Measurements from ENCODE around the gene WNT16. TPM values are rescaled to one million over a fixed set of nuclear protein-coding genes. Genes with fewer than 3 reads are reported as not detected.
"Not testable (repeated sequence)": the region's sequence is repeated elsewhere in the genome, so short reads cannot be mapped to it uniquely, and the experiment has no call there.

Gene WNT16, protein sequence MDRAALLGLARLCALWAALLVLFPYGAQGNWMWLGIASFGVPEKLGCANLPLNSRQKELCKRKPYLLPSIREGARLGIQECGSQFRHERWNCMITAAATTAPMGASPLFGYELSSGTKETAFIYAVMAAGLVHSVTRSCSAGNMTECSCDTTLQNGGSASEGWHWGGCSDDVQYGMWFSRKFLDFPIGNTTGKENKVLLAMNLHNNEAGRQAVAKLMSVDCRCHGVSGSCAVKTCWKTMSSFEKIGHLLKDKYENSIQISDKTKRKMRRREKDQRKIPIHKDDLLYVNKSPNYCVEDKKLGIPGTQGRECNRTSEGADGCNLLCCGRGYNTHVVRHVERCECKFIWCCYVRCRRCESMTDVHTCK
- not detected in 2 replicates for total RNA-seq

DNA sequence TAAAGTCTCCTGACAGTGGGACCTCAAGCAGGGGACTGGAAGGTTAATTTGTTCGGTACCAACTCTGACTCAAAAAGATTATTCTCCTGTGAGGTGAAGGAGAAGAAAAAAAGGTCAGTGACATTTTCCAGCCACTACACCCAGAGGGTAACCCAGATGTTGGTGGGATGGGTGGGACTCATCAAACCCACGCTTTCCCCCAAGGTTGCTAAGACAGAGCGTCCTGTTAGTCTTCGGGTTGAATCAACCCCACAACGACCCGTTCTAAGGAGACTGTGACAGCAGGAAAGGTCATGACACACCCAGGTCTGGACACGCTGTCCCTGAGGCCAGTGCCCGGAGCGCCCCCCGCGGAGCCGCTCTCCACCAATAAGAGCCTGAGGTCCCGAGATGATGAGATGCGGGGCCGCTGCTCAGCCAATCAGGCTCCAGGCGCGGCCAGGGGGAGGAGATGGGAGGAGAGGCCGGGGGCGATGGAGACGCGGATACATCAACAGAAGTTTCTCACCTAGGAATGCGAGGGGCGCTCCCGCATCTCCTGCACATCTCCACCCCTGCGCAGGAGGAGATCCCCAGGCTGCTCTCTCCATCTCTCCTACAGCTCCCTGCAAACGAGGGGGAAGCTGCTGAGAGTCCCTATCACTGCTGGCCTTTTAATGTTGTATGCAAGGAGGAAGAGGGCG is at the start of gene WNT16:
TSS of gene WNT16 (plus strand) at position 493 of the 683 bp plus-strand sequence. CDS start 293 bp downstream, outside the sequence.
- no peaks in the 10 kb centered on the region for H3K9me3 Mint-ChIP-seq
- H3K4me1 Mint-ChIP-seq (ENCODE audit: low read depth): peaks cover 21% of the 10 kb centered on the region
- peak within 1 kb of the TSS; percentile 68 for H3K4me3 Mint-ChIP-seq
- H3K36me3 Mint-ChIP-seq (ENCODE audit: low read depth): no peaks in the 10 kb centered on the region
- H3K27me3 Mint-ChIP-seq (ENCODE audit: insufficient read depth): peaks cover 43% of the 10 kb centered on the region
- DNase-seq (ENCODE audit: low spot score): no peak
- intact Hi-C loops (cut with micrococcal nuclease): no loop called here
- no peak within 1 kb of the TSS for H3K27ac Mint-ChIP-seq

DNA sequence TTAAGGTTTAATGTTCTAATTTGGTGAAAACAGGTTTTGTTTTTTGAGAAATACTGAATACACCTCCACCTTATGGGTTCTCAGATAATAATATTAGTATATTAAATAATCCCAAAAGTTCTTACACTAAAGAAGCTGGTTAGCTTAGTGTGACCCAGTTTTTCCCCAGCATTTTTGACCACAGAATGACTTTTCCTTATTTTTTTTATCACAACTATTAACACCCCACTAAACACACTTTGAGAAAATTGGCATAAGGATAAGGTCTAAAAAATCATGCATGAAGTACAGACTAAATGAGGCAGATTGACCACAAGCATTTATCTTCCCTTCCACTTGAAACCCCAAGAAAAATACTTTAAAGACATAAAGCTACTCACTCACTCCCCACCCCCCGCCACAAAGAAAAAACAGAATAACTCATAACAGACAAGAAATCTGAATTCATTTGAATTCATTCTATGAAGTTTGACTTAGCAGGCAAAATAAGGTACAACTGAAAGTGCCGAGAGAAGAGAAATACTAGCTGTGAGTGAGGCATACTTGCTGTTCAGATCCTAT is 49.7 kb upstream of the WNT16 start:
- DNase-seq (ENCODE audit: low spot score): no peak
- H3K4me3 Mint-ChIP-seq: no peak overlapping the region
- H3K27me3 Mint-ChIP-seq (ENCODE audit: insufficient read depth): peaks cover 8% of the 10 kb centered on the region
- peaks cover under 1% of the 10 kb centered on the region for H3K9me3 Mint-ChIP-seq
- H3K36me3 Mint-ChIP-seq (ENCODE audit: low read depth): no peaks in the 10 kb centered on the region
- H3K4me1 Mint-ChIP-seq (ENCODE audit: low read depth): peaks cover 18% of the 10 kb centered on the region
- intact Hi-C loops (cut with micrococcal nuclease): loop anchor here (1.0 to 5.0 kb wide), 4 partner anchors 158 to 328 kb away; partner anchors contain the start of gene ING3
- H3K27ac Mint-ChIP-seq: no peak overlapping the region

DNA sequence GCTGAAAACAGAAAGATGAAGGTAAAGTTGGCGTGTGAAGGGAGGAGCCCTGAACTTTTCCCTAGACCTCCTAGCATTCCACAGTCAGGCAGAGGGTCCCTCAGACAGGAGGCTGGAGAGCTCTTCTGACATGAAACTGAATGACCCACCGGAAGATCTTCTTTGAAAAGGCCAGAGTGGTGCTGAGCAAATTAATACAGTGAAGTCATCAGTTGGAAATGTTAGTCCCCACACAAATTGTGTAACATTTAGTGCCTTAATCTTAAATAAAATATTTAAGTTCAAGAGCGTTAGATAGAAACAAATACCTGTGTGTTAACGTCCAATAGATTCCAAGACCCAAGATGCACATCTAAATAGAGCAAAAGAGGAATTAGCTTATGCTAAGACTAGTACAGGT is 49.0 kb upstream of the WNT16 start:
- no peak overlapping the region for H3K27ac Mint-ChIP-seq
- intact Hi-C loops (cut with micrococcal nuclease): loop anchor here (1.0 to 5.0 kb wide), 4 partner anchors 157 to 329 kb away; partner anchors contain the start of gene ING3
- peaks cover 9% of the 10 kb centered on the region for H3K27me3 Mint-ChIP-seq (ENCODE audit: insufficient read depth)
- H3K4me3 Mint-ChIP-seq: no peak overlapping the region
- no peak for DNase-seq (ENCODE audit: low spot score)
- peaks cover 18% of the 10 kb centered on the region for H3K4me1 Mint-ChIP-seq (ENCODE audit: low read depth)
- H3K36me3 Mint-ChIP-seq (ENCODE audit: low read depth): no peaks in the 10 kb centered on the region
- H3K9me3 Mint-ChIP-seq: peaks cover 6% of the 10 kb centered on the region

DNA sequence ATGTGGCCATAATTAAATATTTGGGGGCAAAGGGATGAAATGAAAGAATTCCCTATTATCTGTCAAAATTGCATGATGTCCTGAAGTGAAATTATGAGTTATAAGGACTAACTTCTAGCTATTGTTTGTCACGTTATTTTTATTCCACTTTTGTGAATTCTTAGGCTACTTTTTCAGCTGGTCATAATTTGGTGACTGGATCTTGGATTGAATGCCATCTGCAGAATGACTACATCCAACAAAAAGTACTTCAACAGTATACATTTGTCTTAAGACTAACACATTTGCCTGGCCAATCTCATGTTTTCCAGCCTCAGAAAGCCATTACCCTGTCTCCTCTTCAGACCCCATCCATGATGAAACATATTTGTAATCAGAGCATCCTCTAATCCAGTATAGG is 48.1 kb upstream of the WNT16 start:
- intact Hi-C loops (cut with micrococcal nuclease): no loop called here

DNA sequence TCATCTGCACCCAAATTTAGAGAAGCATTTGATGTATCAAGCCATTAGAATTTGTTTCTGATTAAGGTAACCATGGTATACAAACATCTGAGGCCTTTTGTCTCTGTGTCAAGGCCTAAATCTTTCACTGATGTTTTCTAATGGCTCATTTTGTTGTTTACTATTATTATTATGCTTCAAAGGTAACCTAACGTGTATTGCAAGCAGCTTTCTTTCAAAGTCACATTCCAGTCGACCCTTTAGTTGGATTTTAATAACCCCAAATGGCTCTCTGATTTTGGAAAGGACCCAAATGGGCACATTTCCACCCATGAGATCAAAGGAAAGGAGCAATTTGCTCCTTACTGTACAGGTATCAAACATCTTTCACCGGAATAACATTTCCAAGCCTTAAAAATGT is 46.7 kb upstream of the WNT16 start:
- Mint-ChIP-seq H3K27ac (no peak overlapping the region), H3K4me3 (no peak overlapping the region), H3K9me3 (peaks cover 26% of the 10 kb centered on the region), H3K27me3 (ENCODE audit: insufficient read depth) (peaks cover 6% of the 10 kb centered on the region), H3K4me1 (ENCODE audit: low read depth) (peaks cover 18% of the 10 kb centered on the region), H3K36me3 (ENCODE audit: low read depth) (no peaks in the 10 kb centered on the region)
- intact Hi-C loops (cut with micrococcal nuclease): no loop called here
- DNase-seq (ENCODE audit: low spot score): no peak

More for the DNA sequence above, 48.1 kb upstream of the WNT16 start:
- peaks cover 9% of the 10 kb centered on the region for H3K27me3 Mint-ChIP-seq (ENCODE audit: insufficient read depth)
- peaks cover 14% of the 10 kb centered on the region for H3K9me3 Mint-ChIP-seq
- no peak for DNase-seq (ENCODE audit: low spot score)
- no peaks in the 10 kb centered on the region for H3K36me3 Mint-ChIP-seq (ENCODE audit: low read depth)
- peaks cover 18% of the 10 kb centered on the region for H3K4me1 Mint-ChIP-seq (ENCODE audit: low read depth)
- no peak overlapping the region for H3K27ac Mint-ChIP-seq
- no peak overlapping the region for H3K4me3 Mint-ChIP-seq

DNA sequence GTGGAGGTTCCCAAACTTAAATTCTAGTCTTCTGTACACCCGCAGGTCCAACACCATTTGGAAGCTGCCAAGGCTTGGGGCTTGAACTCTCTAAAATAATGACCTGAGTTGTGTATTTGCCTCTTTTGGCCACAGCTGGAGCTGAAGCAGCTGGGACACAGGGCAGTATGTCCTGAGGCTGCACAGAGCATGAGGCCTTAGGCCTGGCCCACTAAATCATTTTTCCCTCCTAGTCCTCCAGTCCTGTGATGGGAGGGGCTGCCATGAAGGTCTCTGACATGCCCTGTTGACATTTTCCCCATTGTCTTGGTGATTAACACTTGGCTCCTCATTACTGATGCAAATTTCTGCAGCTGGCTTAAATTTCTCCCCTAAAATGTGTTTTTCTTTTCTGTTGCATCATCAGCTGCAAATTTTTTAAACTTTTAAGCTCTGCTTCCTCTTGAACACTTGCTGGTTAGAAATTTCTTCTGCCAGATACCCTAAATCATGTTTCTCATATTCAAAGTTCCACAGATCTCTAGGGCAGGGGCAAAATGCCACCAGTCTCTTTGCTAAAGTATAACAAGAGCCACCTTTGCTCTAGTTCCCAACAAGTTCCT is 43.6 kb upstream of the WNT16 start:
- intact Hi-C loops (cut with micrococcal nuclease): no loop called here
- Mint-ChIP-seq H3K36me3 (ENCODE audit: low read depth) (no peaks in the 10 kb centered on the region), H3K27ac (no peak overlapping the region), H3K4me3 (no peak overlapping the region), H3K27me3 (ENCODE audit: insufficient read depth) (peaks cover 4% of the 10 kb centered on the region), H3K9me3 (peaks cover 32% of the 10 kb centered on the region), H3K4me1 (ENCODE audit: low read depth) (no peaks in the 10 kb centered on the region)
- no peak for DNase-seq (ENCODE audit: low spot score)

DNA sequence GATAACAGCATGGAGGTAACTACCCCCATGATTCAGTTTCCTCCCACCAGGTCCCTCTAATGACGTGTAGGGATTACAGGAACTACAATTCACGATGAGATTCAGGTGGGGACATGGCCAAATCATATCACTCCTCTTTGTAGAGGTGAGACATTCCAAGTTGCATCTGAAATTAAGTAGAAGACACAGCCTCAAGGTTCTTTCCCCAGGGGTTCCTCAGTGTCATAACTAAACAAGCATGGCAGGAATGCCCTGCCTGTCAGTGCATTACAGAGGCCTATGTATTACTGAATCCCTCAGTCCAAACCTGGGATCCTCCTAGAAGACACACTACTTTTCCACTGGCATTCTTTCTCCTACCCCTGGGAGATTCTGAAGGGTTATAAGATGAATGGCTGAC is 42.6 kb upstream of the WNT16 start:
- Mint-ChIP-seq H3K4me3 (no peak overlapping the region), H3K27me3 (ENCODE audit: insufficient read depth) (peaks cover 4% of the 10 kb centered on the region), H3K9me3 (peaks cover 32% of the 10 kb centered on the region), H3K27ac (no peak overlapping the region), H3K36me3 (ENCODE audit: low read depth) (no peaks in the 10 kb centered on the region), H3K4me1 (ENCODE audit: low read depth) (no peaks in the 10 kb centered on the region)
- intact Hi-C loops (cut with micrococcal nuclease): no loop called here
- no peak for DNase-seq (ENCODE audit: low spot score)

DNA sequence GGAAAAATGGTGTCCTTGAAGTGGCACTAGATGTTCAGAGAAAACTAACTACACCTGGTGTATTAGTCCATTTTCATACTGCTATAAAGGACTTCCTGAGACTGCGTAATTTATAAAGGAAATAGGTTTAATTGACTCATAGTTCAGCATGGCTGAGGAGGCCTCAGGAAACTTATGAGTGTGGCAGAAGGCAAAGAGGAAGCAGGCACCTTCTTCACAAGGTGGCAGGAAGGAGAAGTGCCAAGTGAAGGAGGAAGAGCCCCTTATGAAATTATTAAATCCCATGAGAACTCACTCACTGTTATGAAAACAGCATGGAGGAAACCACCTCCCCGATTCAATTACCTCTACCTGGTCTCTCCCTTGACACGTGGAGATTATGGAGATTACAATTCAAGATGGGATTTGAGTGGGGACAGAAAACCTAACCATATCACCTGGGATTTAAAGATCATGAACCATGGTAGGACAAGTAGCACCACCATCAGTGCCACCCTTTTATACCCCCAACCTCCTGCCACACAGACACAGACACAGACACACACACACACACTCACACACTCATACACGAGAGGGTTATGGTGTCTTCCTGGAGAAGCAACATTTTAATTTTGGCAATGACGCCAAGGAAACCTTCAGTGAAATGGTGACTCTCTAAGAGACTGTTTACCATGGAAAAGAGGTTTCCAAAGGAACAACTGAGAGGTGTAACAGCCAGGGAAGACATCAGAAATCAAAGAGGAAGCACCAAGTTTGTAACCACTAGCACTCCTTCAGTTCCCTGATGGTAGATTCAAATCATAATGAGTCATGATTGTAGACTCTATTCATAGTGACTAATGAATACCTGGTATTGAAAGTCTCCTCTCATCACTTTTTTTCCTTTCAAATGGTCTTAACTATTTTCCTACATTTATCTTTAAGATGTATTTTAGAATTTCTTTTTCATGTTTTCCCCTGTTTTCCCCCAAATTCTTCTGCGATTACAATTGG is 41.8 kb upstream of the WNT16 start:
- intact Hi-C loops (cut with micrococcal nuclease): no loop called here
- Mint-ChIP-seq H3K4me1 (ENCODE audit: low read depth) (no peaks in the 10 kb centered on the region), H3K9me3 (peaks cover 32% of the 10 kb centered on the region), H3K27me3 (ENCODE audit: insufficient read depth) (peaks cover 4% of the 10 kb centered on the region), H3K27ac (no peak overlapping the region), H3K36me3 (ENCODE audit: low read depth) (no peaks in the 10 kb centered on the region), H3K4me3 (no peak overlapping the region)
- DNase-seq (ENCODE audit: low spot score): no peak

DNA sequence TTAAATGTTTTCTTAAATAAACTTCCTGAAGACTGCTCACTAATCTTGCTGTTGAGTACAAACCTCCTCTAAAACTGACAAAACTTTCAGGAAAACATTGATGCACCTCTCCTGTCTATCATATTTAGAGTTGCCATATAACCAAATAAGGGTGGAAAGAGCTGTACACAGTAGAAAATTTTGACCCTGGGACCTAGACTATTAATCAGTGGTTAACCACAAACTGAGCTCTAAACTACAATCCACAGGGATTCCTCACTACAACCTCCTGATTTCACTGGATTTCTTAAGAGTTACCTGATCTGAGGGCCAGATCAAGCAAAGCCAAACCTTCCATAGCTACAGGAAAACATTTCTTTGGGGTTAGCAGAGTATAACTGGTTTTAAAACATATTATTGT is 39.9 kb upstream of the WNT16 start:
- no peak overlapping the region for H3K27ac Mint-ChIP-seq
- H3K4me3 Mint-ChIP-seq: no peak overlapping the region
- H3K27me3 Mint-ChIP-seq (ENCODE audit: insufficient read depth): peaks cover 2% of the 10 kb centered on the region
- no peak for DNase-seq (ENCODE audit: low spot score)
- no peaks in the 10 kb centered on the region for H3K36me3 Mint-ChIP-seq (ENCODE audit: low read depth)
- no peaks in the 10 kb centered on the region for H3K4me1 Mint-ChIP-seq (ENCODE audit: low read depth)
- intact Hi-C loops (cut with micrococcal nuclease): no loop called here
- peaks cover 32% of the 10 kb centered on the region for H3K9me3 Mint-ChIP-seq

DNA sequence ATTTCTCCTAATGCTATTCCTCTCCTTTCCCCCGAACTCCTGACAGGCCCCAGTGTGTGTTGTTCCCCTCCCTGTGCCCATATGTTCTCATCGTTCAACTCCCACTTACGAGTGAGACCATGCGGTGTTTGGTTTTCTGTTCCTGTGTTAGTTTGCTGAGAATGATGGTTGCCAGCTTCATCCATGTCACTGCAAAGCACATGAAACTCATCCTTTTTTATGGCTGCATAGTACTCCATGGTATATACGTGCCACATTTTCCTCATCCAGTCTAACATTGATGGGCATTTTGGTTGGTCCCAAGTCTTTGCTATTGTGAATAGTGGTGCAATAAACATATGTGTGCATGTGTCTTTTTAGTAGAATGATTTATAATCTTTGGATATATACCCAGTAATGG is 38.9 kb upstream of the WNT16 start:
- H3K9me3 Mint-ChIP-seq: peaks cover 25% of the 10 kb centered on the region
- H3K36me3 Mint-ChIP-seq (ENCODE audit: low read depth); H3K4me1 Mint-ChIP-seq (ENCODE audit: low read depth); intact Hi-C loops (cut with micrococcal nuclease); H3K27ac Mint-ChIP-seq; H3K4me3 Mint-ChIP-seq; DNase-seq (ENCODE audit: low spot score); H3K27me3 Mint-ChIP-seq (ENCODE audit: insufficient read depth): not testable (repeated sequence)

DNA sequence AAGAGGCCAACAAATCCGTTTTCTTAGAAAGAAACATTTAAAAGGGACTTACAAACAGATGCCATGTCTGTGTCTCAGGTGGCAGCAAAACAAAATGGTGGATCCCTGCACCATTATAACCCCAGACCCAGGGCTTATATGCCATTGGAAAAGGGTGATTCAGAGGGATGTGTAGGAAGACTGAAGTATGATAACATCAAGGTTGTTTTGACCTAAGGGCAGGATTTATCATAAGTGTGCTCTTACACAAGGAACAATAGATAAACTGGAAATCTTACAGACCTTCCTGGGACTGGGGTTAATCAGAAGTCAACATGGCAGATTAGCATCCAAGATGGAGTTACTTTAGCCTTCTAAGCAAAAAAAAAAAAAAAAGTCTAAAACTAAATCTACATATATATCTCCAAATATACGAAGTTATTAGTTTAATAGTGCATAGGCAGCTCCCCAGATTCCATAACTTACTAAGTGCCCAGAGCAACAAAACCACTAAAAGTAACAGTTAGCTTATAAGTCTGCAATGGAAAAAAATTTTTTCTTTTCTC is 34.3 kb upstream of the WNT16 start:
- intact Hi-C loops (cut with micrococcal nuclease): no loop called here
- no peaks in the 10 kb centered on the region for H3K9me3 Mint-ChIP-seq
- no peak overlapping the region for H3K27ac Mint-ChIP-seq
- no peak overlapping the region for H3K4me3 Mint-ChIP-seq
- H3K27me3 Mint-ChIP-seq (ENCODE audit: insufficient read depth): peaks cover 3% of the 10 kb centered on the region
- no peak for DNase-seq (ENCODE audit: low spot score)
- no peaks in the 10 kb centered on the region for H3K36me3 Mint-ChIP-seq (ENCODE audit: low read depth)
- H3K4me1 Mint-ChIP-seq (ENCODE audit: low read depth): no peaks in the 10 kb centered on the region

DNA sequence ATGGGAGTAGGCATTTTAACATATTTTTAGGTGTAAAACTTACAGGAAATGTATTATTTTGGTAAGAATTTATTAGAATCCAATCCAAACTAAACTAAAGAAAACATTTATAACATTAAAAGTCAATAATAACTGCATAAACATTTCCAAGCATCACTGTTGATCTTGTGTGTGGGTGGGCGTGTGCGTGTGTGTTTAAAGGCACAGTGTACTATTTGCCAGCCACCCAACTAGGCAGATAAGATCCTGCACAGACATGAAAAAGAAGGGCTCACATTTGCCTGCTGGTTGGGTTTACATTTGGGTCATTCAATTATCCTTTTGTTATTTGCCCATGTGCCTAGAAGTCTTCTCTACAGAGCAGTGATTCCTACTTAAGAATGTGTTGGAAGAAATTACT is 31.0 kb upstream of the WNT16 start:
- H3K9me3 Mint-ChIP-seq: no peaks in the 10 kb centered on the region
- H3K36me3 Mint-ChIP-seq (ENCODE audit: low read depth): no peaks in the 10 kb centered on the region
- H3K27me3 Mint-ChIP-seq (ENCODE audit: insufficient read depth): peaks cover 12% of the 10 kb centered on the region
- intact Hi-C loops (cut with micrococcal nuclease): no loop called here
- H3K4me1 Mint-ChIP-seq (ENCODE audit: low read depth): no peaks in the 10 kb centered on the region
- no peak overlapping the region for H3K27ac Mint-ChIP-seq
- H3K4me3 Mint-ChIP-seq: no peak overlapping the region
- no peak for DNase-seq (ENCODE audit: low spot score)
